Measurements from ENCODE around the gene ANXA5. TPM values are rescaled to one million over a fixed set of nuclear protein-coding genes. Genes with fewer than 3 reads are reported as not detected.
"Not testable (repeated sequence)": the region's sequence is repeated elsewhere in the genome, so short reads cannot be mapped to it uniquely, and the experiment has no call there.

The ANXA5 gene
- total RNA-seq, 1 donor from 2014 or later = 700 TPM

- no peak for DNase-seq (ENCODE audit: low spot score)
Measured at GRCh38 chr4:121679951-121680350, 16.8 kb downstream of the ANXA5 start.

- DNase-seq (ENCODE audit: low spot score) = no peak
Measured at GRCh38 chr4:121679267-121679666, 17.5 kb downstream of the ANXA5 start.

- DNase-seq (ENCODE audit: low spot score) = no peak
Measured at GRCh38 chr4:121677524-121677923, 19.3 kb downstream of the ANXA5 start.

- no peak for DNase-seq (ENCODE audit: low spot score)
Measured at GRCh38 chr4:121676345-121677075, 20.3 kb downstream of the ANXA5 start.

- no peak for DNase-seq (ENCODE audit: low spot score)
Measured at GRCh38 chr4:121675715-121676114, 21.1 kb downstream of the ANXA5 start.

GRCh38 chr4:121674696-121675095 lies 22.1 kb downstream of the ANXA5 start:
- no peak for DNase-seq (ENCODE audit: low spot score)

GRCh38 chr4:121674191-121674590 lies 22.6 kb downstream of the ANXA5 start:
- DNase-seq (ENCODE audit: low spot score) = no peak

- no peak for DNase-seq (ENCODE audit: low spot score)
Measured at GRCh38 chr4:121669163-121669550, 27.6 kb downstream of the ANXA5 start.

- DNase-seq (ENCODE audit: low spot score) = no peak
Measured at GRCh38 chr4:121668368-121669162, 28.2 kb downstream of the ANXA5 start.

GRCh38 chr4:121666091-121666679 lies 30.6 kb downstream of the ANXA5 start:
- no peak for DNase-seq (ENCODE audit: low spot score)

GRCh38 chr4:121665371-121665770 lies 31.4 kb downstream of the ANXA5 start:
- DNase-seq (ENCODE audit: low spot score) = no peak

- no peak for DNase-seq (ENCODE audit: low spot score)
Measured at GRCh38 chr4:121662225-121662624, 34.6 kb downstream of the ANXA5 start.

- DNase-seq (ENCODE audit: low spot score) = not testable (repeated sequence)
Measured at GRCh38 chr4:121660175-121660933, 36.4 kb downstream of the ANXA5 start.

- no peak for DNase-seq (ENCODE audit: low spot score)
Measured at GRCh38 chr4:121658125-121658524, 38.7 kb downstream of the ANXA5 start.

- DNase-seq (ENCODE audit: low spot score) = no peak
Measured at GRCh38 chr4:121656269-121656641, 40.5 kb downstream of the ANXA5 start.

- DNase-seq (ENCODE audit: low spot score) = no peak
Measured at GRCh38 chr4:121655320-121656268, 41.2 kb downstream of the ANXA5 start.

- no peak for DNase-seq (ENCODE audit: low spot score)
Measured at GRCh38 chr4:121654738-121655137, 42.0 kb downstream of the ANXA5 start.

- DNase-seq (ENCODE audit: low spot score) = no peak
Measured at GRCh38 chr4:121653986-121654385, 42.8 kb downstream of the ANXA5 start.

- no peak for DNase-seq (ENCODE audit: low spot score)
Measured at GRCh38 chr4:121653214-121653613, 43.6 kb downstream of the ANXA5 start.

- no peak for DNase-seq (ENCODE audit: low spot score)
Measured at GRCh38 chr4:121651597-121651996, 45.2 kb downstream of the ANXA5 start.

Data from mesenteric fat pad (tissue), 1 donor.